UCSD-AML1 (cell line): ENCODE measurements around the gene MEGF8.
A peak's percentile ranks its signal among the peaks of the same experiment; 100 is the strongest.

Source experiments
- DNase-seq: peaks from one replicate; lab custom pipeline; 2025; ENCODE audit not compliant: unreplicated experiment; lab: John Stamatoyannopoulos, UW

The MEGF8 gene

DNA sequence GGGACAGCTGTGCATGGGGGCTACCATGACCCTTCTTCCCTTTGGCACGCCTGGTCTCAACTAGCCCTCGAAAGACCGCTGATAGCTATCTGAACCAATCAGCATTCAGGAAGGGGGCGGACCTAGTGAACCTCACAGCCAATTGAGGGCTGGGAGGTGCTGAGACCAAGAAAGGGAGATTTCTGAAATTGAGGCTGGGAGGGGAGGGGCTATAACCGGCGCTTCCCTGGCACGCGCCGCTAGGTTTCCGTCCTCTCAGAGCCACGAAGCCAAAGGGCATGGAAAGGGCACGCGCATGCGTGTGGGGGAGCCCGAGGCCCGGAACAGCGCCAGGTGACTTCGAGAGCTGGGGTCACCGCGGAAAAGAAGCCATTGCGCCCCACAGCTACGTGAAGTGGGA is 18.8 kb upstream of the MEGF8 start:
- DNase-seq, result no peak

DNA sequence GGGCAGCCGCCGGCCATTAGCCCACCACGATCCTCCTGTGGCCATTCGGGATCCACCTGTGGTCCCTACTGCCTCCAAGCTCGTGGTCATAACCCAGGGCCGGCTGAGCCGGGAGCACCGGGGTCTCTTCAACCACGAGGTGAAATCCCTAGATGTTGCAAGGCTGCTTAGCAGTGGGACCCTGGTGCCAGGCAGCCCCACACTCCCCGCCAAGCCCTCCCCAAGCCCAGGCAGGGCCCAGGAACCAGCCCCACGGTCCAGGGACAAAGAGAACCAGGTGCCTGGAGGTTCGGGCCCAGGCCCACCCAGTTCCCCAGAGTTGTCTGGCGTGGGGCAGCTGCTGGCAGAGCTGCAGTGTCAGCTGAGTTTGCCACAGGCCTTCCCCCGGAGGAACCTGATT is 15.7 kb upstream of the MEGF8 start:
- no peak for DNase-seq

DNA sequence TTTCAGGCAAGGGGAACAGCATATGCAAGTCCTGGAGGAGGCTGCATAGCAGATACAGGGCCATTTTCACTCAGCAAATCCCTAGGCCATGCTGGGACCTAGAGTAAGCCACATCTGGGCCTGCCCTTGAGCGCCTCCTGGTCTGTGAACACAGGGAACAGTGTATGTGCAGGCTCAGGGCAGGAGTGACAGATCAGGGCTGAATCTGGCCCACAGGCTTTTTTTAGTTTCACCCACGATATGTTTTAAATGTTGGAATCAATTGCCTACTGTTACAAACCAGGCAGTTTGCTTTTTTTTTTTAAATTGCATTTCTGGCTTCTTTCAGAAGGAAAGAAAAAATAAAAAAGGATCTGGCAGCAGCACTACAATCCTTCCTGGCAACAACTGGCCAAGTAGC is 13.8 kb upstream of the MEGF8 start:
- DNase-seq, result no peak

DNA sequence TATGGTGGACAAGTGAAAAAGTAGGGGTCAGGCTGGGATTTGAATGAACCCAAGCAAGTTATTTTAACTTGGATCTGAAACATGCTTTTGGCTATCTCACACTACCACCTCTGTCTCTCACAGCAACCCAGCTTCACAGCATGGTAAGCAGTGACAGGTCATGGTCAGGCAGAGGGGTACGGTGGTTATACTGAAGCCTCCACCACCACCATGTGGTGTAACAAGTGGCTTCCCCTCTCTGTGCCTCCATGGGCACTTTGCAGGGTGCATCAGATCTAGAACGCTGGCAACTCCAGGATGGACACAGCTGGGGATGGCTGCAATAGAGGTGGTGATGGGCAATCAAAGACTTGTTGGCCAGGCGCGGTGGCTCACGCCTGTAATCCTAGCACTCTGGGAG is 13.1 kb upstream of the MEGF8 start:
- DNase-seq, result no peak

DNA sequence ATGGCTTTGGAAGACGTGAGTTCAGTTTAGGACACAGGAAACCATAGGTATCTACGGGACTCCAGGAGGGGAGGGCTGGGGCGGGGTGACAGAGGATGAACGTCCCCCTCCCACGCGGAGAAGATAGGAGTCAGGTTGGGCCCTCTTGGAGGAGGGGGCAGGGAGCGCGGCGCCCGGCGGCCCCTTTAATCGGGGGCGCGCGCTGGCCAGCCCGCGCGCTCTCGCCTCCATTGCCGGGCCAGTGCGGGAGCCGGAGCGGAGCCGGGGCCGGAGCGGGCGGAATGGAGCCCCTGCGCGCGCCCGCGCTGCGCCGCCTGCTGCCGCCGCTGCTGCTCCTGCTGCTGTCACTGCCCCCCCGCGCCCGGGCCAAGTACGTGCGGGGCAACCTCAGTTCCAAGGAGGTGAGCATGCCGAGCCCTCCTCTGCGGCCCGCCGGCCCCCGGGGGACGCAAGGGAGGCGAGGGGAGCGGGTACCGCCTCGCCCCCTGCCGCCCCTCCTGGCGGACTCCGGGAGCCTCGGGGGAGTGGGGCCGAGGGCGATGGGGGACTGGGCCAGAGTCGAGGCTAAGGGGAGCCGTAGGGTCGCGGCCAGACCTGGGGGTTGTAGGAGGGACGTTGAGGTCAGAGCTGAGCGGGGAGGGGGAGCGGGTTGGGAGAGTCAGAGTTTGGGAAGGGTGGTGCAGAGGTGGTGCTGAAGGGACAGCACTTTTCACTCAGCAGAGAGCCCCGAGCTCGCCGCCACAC is 12.2 kb upstream of the MEGF8 start, which contains the start of gene TMEM145:
TSS of gene TMEM145 (plus strand) at position 214 of the 744 bp plus-strand sequence. CDS start at position 282, 68 bp downstream.
- no peak for DNase-seq

DNA sequence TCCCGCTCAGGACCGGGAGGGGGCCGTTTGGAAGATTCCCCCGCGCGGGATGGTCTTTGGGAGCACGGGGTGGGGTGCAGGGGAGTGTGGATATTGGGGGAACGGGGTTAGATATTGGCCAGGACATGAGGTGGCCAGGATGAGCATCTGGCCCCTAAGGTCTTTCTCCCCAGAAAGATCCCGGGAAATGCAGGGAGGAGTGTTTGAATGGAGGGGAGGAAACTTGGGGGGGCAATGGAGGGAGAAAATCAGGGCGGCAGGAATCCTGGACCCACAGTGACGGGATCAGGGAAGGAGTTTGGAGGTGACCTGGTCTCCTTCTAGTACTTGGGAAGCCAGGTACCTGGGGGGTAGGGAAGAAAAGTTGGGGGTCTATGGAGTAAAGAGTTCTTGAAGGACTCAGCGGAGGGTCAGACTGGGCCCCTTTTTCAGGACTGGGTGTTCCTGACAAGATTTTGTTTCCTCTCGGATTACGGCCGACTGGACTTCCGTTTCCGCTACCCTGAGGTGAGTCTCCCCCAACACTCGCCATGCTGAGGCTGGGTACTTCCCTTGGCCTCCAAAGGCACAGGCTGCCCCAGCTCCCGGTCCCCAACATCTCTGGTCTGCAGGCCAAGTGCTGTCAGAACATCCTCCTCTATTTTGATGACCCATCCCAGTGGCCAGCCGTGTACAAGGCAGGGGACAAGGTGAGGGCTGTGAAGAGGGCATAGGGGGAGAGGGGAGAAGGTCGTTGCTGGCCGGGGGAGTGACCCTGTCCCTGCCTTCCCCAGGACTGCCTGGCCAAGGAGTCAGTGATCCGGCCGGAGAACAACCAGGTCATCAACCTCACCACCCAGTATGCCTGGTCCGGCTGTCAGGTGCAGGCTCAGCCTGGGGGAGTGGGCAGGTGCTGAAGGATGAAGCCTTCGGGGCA is 11.3 kb upstream of the MEGF8 start:
- no peak for DNase-seq

DNA sequence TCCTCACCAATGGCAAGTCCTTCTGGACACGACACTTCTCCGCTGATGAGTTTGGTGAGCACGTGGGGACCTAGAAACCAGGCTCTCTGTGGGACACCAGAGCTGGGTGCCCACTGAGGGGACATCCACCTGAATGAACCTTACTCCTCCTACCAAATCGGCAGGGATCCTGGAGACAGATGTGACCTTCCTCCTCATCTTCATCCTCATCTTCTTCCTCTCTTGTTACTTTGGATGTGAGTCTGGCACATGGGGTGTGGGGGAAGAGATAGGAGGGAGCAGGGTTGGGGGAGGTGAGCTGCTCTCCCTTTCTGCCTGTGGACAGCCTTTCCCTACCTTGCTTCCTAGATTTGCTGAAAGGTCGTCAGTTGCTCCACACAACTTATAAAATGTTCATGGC is 10.4 kb upstream of the MEGF8 start:
- no peak for DNase-seq

DNA sequence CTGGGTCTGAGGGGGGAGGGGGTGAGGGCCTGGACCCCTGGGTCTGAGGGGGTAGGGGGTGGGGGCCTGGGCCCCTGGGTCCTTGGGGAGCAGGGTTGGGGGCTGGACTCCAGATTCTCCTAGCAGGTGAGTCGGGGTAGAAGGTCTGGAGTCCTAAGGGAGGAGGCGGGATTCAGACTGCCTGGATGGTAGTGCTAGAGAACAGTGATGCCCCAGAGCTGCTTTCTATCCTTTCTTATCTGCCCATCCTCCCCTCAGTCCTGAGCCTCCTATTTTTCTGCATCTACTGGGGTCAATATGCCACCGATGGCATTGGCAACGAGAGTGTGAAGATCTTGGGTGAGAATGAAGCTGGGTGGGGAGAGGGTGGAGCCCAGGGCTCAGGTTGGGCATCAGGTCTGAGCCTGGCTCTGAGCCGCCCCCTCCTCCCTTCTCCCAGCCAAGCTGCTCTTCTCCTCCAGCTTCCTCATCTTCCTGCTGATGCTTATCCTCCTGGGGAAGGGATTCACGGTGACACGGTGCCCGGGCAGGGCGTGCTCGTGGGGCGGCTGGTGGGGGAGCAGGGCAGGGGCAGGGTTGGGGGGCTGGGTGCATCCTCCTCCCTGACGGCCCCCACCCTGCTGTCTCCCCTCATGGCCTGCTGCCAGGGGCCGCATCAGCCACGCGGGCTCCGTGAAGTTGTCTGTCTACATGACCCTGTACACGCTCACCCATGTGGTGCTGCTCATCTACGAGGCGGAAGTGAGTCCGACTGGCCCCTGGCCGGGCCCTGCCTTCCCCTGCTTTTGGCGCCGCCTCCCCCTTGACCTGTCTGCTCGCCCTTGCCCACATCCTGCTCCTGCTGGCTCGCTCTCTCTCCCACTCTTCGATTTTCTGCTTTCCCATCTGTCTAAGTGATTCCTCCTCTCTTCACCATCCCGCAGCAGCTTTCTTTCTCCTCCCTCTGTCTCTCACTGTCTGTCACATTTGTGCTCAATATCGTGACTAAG is 8.9 kb upstream of the MEGF8 start:
- peak; percentile 75 for DNase-seq

DNA sequence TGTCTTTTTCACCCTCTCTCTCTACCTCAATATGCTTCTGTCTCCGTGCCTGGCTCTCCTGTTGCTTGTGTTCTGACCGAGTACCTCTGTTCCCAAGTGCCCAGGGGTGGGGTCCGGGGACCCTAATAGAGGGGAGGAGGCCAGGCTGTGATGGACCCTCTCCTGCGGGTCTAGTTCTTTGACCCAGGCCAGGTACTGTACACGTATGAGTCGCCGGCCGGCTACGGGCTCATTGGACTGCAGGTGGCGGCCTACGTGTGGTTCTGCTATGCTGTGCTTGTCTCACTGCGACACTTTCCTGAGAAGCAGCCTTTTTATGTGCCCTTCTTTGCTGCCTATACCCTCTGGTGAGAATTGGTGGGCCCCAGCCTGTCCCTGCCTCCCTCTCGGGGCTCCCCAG is 7.9 kb upstream of the MEGF8 start:
- DNase-seq, result no peak

DNA sequence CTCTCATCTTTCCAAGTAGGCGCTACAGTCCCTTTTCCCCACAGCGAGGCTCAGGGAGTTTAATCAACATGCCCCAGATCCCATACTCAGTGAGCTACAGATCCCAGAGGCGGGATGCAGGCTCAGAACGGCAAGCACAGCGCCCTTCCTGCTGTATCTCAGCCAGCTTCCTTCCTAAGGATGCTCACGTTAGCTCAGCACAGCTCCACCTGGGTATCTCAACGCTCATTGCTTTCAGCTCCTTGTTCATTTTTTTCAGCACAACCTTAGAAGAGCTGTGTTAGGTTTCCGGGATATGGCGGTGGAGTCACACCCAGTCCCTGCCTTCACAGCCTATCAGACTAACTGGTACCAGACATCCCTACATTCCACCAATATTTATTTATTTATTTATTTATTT is 3.1 kb upstream of the MEGF8 start:
- no peak for DNase-seq

DNA sequence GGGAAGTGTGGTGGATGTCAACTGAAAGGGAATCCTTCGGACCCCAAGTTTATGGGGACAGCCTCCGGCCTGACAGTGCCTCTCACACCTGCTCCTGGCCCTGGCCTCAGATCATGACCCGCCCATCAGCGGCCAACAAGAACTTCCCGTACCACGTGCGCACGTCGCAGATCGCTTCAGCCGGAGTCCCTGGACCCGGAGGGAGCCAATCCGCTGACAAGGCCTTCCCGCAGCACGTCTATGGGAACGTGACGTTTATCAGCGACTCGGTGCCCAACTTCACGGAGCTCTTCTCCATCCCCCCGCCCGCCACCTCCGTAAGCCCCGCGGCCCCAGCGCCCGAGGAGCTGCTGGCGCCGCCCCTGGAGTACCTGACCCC is 2.0 kb upstream of the MEGF8 start:
- DNase-seq, result no peak

DNA sequence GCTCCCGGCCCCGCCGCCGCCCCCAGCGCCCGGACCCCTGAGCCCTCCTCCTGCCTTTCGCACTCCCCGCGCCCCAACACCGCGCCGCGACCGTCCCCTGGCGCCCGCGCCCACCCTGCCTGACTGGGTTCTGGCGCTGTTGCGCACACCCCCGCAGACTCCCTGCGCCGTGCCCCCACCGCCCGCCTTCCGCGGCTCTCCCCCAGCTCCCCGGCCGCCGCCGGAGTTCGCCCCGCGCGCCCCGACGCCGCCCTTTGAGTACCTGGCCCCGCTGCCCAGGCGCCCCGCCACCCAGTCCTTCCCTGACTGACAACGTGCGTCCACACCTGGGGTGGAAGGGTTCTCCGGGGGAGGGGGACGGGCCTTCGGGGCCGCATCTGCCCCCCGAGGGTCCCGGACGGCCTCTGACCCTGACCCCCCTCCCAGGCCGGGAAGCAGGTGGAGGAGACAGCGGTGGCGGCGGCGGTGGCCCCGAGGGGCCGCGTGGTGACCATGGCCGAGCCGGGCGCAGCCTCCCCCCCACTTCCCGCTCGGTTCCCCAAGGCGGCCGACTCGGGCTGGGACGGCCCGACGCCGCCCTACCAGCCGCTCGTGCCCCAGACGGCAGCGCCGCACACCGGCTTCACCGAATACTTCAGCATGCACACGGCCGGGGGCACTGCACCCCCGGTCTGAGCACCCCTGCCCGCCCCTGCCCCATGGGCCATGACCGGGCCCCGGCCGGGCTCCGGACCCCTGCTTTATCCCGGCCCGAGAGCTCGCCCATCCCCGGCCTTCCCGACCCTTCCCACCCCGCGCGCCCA is 1.4 kb upstream of the MEGF8 start:
- DNase-seq, result no peak

DNA sequence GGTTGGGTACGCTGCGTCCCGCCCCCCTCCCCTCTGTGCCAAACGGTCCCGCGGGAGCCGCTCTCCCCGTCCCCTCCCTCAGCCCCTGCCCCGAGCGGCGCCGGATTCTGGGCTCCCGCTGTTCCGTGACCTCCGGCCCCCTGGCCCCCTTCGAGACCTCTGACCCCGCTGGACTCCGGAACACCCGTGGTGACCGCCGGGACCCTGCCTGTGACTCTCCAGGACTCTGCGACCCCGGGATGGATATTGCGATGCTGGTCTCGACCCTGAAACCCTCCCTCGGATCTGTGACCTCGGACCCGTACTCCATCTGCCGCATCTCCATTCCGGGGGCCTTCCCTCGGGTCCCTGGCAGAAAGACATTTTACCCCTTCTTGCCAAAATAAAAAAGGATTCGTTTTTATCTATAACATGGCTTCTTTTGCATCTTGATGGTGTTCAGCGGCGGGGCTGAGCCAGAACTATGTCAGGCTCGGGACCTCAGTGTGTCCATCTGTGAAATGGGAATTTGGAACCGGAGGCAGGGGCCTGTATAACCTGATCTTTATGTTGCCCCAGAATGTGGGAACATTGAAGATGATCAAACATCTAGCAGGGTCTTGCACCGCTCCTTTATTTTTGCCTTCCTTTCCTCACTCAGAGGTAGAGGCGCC is 654 bp upstream of the MEGF8 start:
- no peak for DNase-seq

DNA sequence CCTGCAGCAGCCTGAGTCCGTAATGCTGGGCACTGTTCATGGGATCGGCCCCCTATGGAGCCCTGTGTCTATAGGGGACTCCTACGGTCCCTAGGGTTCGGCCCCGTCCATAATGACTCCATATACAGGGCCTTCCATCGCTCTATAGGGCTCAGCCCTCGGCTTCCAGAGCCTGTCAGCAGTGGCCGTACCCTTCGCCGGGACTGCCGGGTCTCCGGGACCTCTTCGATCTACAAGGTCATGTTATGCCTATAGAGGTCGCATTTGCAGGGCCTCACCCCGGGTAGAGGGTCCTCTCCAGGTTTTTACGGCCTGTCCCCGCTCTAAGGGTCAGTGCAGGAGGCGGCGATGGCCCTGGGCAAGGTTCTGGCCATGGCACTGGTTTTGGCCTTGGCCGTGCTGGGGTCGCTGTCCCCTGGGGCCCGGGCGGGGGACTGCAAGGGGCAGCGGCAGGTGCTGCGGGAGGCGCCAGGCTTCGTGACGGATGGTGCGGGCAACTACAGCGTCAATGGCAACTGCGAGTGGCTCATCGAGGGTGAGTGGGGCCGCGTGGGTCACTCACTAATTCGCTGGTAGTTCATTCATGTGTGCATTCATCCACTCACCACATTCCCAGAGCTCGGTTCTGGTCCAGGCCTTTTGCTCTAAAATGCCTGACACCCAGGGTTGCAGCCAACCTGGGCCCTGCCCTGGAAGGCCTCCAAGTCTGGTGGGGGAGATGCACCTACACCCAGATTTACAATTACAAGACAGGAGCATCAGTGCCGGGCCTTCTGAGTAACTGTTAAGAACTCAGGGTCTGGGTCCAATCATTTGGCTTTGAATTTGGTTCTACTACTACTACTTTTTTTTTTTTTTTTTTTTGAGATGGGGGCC is 699 bp downstream of the MEGF8 start:
- no peak for DNase-seq

DNA sequence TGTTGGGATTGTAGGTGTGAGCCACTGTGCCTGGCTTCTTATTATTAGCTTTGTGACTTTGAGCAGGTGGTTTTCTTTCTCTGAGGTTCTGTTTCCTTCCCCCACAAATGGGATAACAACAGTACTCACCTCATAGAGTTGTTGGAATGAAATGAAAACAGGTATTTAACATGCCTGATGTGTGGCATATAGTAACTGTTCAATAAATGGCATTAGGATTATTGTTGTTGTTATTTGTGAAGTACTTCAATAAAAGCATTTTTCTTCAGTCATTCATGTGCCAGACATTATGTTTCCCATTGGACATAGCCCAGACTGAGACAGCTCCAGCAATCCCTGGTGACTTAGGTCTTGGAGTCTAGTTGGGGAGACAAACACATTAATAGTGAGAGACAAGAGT is 1.5 kb downstream of the MEGF8 start:
- no peak for DNase-seq

DNA sequence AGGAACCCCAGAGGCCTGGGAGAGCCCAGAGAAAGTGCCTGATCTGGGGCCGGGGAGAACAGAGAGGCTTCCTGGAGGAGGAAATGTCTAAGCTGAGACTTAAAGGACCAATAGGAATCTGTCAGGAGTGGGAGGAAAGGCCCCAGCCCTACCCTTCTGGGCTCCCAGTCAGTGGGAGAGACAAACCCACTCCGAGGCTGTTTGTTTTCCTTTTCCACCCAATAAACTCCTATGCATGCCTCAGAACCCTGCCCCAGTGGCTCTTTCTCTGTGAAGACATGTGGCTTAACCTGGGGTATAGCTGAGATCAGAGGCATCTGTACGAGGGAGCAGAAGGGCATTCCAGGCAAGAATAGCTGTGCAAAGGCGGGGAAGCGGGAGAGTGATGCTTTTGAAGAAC is 1.9 kb downstream of the MEGF8 start:
- DNase-seq, result no peak

DNA sequence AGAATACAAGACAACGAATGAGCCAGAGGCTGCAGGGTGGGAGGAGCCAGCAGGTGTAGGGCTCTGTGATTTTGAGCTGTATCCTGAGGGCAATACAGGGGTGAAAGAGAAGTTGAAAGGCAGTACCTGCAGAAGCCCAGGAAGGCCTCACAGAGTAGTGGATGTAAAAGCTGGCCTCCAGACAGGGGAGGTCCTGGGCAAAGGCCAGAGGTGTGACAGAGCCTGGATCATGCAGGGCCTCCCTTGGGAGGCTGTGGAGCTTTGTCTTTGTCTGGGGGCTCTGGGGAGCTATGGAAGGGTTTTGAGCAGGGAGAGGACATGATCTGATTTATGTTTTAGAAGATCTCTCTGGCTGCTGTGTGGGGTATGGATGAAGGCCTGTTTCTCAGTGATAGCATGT is 2.7 kb downstream of the MEGF8 start:
- no peak for DNase-seq

DNA sequence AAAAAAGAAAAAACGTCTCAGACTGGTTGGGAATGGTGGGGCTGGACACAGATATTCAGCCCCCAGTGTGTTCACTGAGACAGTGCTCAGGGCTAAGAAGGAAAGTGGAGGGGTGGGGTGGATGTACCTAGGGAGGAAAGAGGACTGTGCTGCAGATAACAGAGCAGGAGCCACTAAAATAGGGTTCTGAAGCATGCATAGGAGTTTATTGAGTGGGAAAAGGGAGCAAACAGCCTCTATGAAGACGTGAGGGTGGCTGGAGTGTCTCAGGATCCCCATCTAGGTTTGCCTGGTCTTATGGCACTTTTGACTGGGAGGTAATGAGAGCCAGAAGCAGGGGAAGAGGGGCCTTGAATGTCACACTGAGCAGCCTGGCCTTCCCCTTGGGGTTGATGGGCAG is 3.4 kb downstream of the MEGF8 start:
- DNase-seq, result no peak

DNA sequence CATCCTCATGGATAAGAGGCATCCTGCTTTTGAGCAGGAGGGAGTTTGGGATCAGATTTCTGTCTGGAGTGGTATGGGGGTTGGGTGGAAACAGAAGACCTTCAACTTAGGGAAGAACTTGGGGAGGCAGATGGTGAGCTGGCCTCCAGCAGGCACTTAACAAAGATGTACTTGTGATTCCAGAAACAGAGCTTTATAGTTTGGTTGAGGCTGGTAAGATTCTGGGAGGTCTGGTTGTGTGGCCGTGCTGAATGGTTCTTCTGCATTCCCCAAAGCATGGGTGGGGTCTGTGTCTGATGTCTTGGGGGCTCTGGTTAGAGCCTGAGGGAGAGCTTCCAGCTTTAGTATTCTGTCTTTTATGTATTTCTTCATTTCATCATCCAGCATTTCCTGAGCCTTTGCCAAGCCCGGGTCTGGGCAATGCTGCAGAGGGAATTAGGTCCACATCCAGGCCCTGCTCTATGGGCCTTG is 4.8 kb downstream of the MEGF8 start:
- DNase-seq, result no peak
